Choroid plexus epithelial cell (primary cell): Measurements from ENCODE around the gene RAD54L.
"Not testable (repeated sequence)": the region's sequence is repeated elsewhere in the genome, so short reads cannot be mapped to it uniquely, and the experiment has no call there.

Experiments
- DNase-seq: peaks from one replicate; pipeline ENCODE4 v3.0.0-alpha.2; 2010; ENCODE audit warnings: low read depth
- H3K4me3 ChIP-seq: 2 replicates; pipeline ENCODE4 v1.5.1; 2011; ENCODE audit warnings: low read depth, mild to moderate bottlenecking, control low read depth, low read length, moderate library complexity
- TF ChIP-seq, protein P1 (sequence below): conservative IDR thresholded peaks from 2 replicates; pipeline ENCODE4 v1.5.1; 2011; ENCODE audit warnings: low read depth, mild to moderate bottlenecking, control low read depth, inconsistent platforms, low read length, moderate library complexity

The RAD54L gene

DNA sequence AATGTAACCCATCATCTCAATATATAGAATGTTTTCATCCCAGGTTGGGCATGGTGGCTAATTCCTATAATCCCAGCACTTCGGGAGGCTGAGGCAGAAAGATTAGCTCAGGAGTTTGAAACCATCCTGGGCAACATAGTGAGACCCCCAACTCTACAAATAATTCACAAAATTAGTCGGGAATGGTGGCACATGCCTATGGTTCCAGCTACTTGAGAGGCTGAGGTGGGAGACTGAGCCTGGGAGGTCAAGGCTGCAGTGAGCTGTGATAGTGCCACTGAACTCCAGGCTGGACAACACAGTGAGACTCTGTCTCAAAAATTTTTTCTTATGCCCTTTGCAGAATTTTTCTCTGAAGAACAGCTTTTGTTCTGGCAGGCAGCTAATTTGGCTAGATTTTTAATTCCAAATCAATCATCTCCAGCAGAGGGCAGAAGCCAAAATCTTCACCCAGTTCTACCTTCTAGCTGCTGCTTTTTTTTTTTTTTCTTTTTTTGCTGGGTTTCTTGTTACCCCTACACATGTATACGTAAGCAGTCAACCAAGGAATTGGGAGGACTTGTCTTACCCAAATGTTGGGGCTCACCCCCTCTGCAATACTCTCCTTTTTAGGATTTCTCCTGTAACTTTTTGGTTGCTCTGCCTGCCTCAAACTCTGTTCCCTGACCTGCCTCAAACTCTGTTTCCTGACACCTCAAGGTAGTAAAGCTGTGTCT is 2.7 kb upstream of the RAD54L start:
- DNase-seq, result peak; percentile 53
- no peak overlapping the region for H3K4me3 ChIP-seq
- TF ChIP-seq, protein P1, sequence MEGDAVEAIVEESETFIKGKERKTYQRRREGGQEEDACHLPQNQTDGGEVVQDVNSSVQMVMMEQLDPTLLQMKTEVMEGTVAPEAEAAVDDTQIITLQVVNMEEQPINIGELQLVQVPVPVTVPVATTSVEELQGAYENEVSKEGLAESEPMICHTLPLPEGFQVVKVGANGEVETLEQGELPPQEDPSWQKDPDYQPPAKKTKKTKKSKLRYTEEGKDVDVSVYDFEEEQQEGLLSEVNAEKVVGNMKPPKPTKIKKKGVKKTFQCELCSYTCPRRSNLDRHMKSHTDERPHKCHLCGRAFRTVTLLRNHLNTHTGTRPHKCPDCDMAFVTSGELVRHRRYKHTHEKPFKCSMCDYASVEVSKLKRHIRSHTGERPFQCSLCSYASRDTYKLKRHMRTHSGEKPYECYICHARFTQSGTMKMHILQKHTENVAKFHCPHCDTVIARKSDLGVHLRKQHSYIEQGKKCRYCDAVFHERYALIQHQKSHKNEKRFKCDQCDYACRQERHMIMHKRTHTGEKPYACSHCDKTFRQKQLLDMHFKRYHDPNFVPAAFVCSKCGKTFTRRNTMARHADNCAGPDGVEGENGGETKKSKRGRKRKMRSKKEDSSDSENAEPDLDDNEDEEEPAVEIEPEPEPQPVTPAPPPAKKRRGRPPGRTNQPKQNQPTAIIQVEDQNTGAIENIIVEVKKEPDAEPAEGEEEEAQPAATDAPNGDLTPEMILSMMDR, result peak; percentile 57

DNA sequence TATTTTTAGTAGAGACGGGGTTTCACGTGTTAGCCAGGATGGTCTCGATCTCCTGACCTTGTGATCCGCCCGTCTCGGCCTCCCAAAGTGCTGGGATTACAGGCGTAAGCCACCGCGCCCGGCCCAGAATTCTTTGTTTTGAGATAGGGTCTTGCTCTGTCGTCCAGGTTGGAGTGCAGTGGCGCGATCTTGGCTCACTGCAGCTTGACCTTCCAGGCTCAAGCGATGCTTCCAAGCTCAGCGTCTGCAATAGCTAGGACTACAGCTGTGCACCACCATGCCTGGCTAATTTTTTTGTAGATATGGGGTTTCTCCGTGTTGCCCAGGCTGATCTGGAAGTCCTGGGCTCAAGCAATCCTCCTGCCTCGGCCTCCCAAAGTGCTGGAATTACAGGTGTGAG is 1.4 kb upstream of the RAD54L start:
- not testable (repeated sequence) for DNase-seq, H3K4me3 ChIP-seq

DNA sequence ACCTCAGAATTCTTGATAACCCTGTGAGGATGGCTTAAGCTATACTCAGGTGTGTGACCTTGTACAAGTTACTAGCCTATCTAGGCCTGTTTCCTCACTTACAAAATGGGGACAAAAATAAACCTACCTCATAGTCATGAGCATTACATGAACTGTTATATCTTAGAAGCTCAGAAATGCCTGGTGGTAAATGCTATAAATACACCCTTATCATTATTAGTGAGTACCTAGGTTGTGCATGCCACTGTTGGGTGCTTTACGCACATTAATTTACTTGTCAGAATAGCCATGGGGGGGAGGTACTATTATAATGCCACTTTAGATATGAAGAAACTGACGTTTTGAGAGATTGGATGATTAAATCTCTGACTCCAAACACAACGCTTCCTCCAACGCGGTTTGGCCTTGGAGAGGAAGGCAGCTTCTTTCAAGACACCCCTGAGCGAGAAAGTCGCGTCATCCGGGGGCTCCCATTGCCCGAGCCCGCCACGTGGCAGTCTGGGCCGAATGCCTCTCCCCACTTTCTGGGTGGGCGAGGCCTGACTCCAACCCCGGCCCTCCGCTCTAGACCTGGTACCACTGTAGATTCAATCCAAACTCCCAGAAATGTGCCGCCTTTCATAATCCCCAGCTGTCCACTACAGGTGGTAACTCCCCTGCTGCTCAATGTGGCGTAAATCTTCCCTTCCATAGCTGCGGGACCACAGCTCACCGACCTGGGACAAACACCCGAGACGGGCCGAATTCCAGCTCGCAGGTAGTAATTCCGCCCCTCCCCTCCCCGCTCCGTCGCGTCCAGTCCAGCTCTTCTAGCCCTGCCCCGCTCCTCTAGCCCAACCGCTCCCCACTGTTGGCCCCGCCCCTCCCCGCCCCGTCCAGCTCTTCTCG is 771 bp upstream of the RAD54L start:
- TF ChIP-seq, protein P1, result no peak
- H3K4me3 ChIP-seq, result peak overlapping the region; percentile 81
- DNase-seq, result peak; percentile 67

DNA sequence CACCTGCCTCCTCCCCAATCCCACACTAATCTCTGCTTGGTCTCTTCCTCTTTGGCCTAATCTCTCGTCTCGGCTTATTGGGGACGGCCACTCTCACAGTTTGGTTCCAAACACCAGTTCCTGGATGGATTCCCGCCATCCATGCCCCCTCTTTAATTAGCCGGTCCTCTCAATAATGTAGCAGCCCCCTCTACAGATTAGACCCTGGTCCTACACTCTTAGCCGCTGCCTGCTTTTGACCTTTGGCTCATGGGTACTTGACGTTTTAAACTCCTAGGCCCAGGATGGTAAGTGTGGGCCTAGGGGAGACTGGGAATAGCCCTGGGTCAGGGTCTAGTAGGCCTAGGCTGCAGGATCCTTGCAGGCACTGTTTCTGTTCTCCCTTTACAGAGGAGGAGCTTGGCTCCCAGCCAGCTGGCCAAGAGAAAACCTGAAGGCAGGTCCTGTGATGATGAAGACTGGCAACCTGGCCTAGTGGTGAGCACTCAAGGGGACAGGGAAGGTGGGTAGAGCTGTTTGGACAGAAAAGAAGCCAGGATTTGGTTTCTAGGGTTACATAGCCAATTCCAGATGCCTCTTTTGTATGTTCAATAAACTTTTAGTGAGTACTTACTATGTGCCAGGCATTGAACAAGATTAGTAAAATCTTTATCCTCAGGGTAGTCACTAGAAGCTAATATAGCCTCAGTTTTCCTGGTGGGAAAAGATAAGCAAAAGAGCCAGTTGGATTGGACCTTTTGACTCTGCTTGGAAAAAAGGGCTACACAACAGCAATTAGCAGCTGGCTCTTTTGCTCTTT is 758 bp downstream of the RAD54L start:
- TF ChIP-seq, protein P1, result no peak

DNA sequence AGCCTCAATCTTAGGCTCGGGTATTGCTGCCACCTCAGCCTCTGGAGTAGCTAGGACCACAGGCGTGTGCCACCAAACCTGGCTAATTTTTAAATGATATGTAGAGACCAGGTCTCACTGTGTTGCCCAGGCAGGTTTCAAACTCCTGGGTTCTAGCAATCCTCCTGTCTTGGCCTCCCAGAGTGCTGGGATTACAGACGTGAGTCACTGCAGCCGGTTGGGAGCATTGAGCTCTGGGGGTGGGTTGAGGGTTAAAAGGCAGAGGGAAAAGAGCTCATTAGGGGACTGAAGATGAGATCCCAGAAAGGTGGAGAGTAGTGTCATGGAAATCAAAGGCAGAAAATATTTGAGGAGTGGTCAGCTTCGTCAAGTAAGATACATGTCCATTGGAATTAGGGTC is 7.1 kb downstream of the RAD54L start:
- no peak for DNase-seq
- TF ChIP-seq, protein P1, result no peak
- H3K4me3 ChIP-seq, result no peak overlapping the region

More for the DNA sequence above, 758 bp downstream of the RAD54L start:
- peak overlapping the region; percentile 81 for H3K4me3 ChIP-seq
- DNase-seq, result no peak

DNA sequence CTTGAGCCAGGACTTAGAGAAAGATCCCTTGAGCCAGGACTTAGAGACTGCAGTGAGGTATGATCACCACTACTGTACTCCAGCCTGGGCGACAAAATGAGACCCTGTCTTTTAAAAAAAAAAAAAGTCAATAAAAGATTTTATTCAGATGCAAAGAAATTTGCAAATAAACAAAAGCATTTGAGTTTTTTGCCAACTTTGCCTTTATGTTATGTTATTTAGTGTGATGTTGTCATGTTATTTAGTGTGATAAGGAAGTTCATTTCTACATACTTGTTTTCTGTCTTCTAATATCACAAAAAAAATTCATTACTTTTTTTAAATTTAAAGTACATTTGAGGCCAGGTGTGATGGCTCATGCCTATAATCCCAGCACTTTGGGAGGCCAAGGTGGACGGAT is 9.0 kb downstream of the RAD54L start:
- no peak overlapping the region for H3K4me3 ChIP-seq
- no peak for DNase-seq
- TF ChIP-seq, protein P1, result no peak

DNA sequence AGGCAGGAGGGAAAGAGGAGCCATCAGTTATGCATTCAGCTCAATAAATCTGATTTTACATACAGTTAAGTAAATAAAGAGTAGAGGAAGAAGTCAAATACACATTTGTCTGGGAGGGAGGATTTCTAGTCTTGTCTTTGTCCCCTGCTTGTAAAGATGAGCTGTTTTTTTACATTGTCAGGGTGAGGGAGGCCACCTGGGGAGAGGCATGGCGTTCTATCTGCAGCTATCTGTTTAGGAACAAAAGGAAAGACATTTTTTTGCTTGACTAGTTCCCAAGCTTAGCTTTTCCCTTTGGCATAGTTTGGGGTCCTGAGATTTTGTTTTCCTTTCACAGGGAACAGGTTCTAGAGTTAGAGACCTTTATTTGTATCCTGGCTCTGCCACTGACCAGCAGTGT is 14.9 kb downstream of the RAD54L start:
- DNase-seq, result no peak
- TF ChIP-seq, protein P1, result no peak
- no peak overlapping the region for H3K4me3 ChIP-seq
